ENCODE measurements around the gene WASF2.
A peak's percentile ranks its signal among the peaks of the same experiment; 100 is the strongest.

WASF2 gene

DNA sequence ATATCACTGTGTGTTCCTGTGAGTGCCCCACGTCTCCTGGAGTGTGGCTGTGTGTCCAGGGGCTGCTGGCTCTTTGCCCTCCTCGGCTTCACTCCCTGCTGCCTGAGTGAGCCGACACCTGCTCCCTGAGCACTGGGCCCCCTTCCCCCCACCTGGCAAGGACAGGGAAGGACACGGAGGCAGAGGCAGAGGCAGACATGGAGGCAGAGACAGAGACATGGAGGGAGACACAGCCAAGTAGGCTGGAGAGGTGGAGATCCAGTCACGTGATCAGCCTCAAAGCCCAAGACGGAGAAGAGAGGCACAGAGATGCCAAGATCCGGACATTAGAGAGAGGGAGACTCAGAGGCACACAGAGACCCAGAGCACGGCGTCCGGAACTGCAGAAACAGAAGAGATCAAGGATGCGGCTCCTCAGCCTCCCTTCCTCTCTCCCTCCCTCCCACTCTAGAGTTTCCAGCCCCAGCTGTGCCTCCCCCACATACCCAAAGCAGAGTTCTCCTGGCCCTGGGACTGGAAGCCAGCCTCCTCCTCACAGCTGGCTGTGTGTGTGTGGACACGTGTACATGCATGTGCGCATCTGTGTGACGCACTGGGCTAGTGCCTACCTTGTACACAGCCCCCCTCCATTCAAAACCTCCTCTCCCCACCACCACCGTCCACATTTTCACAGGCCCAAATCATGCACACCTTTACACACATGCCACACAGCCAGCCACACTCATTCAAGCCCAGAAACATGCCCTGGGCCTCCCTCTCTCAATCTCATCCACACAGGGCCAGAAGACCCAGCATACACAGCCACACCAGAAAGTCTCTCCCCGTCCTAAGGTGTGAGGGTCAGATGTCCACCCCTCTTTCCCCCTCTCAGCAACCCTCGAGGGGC is 39.1 kb upstream of the WASF2 start:
- peak; percentile 51 for FAIRE-seq

GRCh38 chr1:27527890-27528817 is 38.2 kb upstream of the WASF2 start:
- DNase-seq (ENCODE audit: insufficient read length, low spot score) = peak; percentile 72
- TF ChIP-seq SPI1 (IDR thresholded peaks at IDR 0.05; ENCODE audit: low read depth, low read length) (no peak), TAF1 (IDR thresholded peaks at IDR 0.05; ENCODE audit: low read depth, low read length) (no peak), PAX5 (IDR thresholded peaks at IDR 0.05; ENCODE audit: insufficient read depth, low read length, severe bottlenecking) (no peak), POLR2A (IDR thresholded peaks at IDR 0.05; ENCODE audit: low read depth, low read length) (no peak), POLR2AphosphoS5 (IDR thresholded peaks at IDR 0.05; ENCODE audit: low read depth, low read length) (no peak), POU2F2 (IDR thresholded peaks at IDR 0.05; ENCODE audit: low read depth, low read length) (no peak)
- FAIRE-seq = peak; percentile 88

More for the DNA sequence above, 39.1 kb upstream of the WASF2 start:
- no peak for DNase-seq (ENCODE audit: insufficient read length, low spot score)
- TF ChIP-seq POLR2AphosphoS5 (IDR thresholded peaks at IDR 0.05; ENCODE audit: low read depth, low read length) (no peak), PAX5 (IDR thresholded peaks at IDR 0.05; ENCODE audit: insufficient read depth, low read length, severe bottlenecking) (no peak), SPI1 (IDR thresholded peaks at IDR 0.05; ENCODE audit: low read depth, low read length) (no peak), TAF1 (IDR thresholded peaks at IDR 0.05; ENCODE audit: low read depth, low read length) (no peak), POLR2A (IDR thresholded peaks at IDR 0.05; ENCODE audit: low read depth, low read length) (no peak), POU2F2 (IDR thresholded peaks at IDR 0.05; ENCODE audit: low read depth, low read length) (no peak)

DNA sequence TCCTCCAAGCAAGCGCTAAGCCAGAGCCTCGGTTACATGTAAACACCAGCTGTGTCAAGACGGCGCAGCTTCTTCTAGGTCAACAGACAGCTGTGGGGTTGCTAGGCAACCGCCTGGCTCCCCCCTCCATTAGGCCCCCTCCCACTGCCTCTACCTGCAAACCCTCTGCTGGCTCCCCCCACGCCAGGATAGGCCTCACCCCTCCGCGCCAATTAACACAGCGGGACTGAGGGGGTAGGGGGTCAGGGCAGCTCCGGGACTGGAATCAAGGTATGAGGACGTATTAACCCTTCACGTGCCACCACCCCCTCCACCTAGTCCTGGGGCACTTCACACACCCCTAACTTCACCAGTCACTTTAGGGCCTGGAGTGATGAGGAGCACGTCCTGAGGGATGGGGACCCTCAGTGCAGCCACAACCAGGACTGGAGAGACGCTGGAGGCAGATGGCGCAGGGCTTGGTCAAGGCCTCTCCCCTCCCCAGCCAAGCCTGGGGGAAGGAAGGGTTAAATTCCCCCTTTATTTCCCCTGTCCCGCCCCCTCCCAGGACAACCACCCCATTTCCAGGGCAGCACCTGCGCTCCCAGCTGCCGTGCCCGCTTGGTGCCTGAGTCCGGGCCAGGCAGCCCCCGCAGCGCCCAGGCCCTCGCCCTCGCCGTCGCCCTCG is 37.4 kb upstream of the WASF2 start:
- FAIRE-seq (no peak), DNase-seq (ENCODE audit: insufficient read length, low spot score) (peak; percentile 66)
- no peak for TF ChIP-seq TAF1 (IDR thresholded peaks at IDR 0.05; ENCODE audit: low read depth, low read length)
- TF ChIP-seq SPI1 (IDR thresholded peaks at IDR 0.05; ENCODE audit: low read depth, low read length) = no peak
- TF ChIP-seq POU2F2 (IDR thresholded peaks at IDR 0.05; ENCODE audit: low read depth, low read length) = no peak
- no peak for TF ChIP-seq POLR2AphosphoS5 (IDR thresholded peaks at IDR 0.05; ENCODE audit: low read depth, low read length)
- no peak for TF ChIP-seq PAX5 (IDR thresholded peaks at IDR 0.05; ENCODE audit: insufficient read depth, low read length, severe bottlenecking)
- no peak for TF ChIP-seq POLR2A (IDR thresholded peaks at IDR 0.05; ENCODE audit: low read depth, low read length)

- no peak for DNase-seq (ENCODE audit: insufficient read length, low spot score)
- FAIRE-seq = peak; percentile 79
- no peak for TF ChIP-seq SPI1 (IDR thresholded peaks at IDR 0.05; ENCODE audit: low read depth, low read length)
- no peak for TF ChIP-seq POLR2A (IDR thresholded peaks at IDR 0.05; ENCODE audit: low read depth, low read length)
- TF ChIP-seq POU2F2 (IDR thresholded peaks at IDR 0.05; ENCODE audit: low read depth, low read length) = no peak
- no peak for TF ChIP-seq TAF1 (IDR thresholded peaks at IDR 0.05; ENCODE audit: low read depth, low read length)
- TF ChIP-seq POLR2AphosphoS5 (IDR thresholded peaks at IDR 0.05; ENCODE audit: low read depth, low read length) = no peak
- no peak for TF ChIP-seq PAX5 (IDR thresholded peaks at IDR 0.05; ENCODE audit: insufficient read depth, low read length, severe bottlenecking)
Observed at GRCh38 chr1:27526569-27527222, 36.7 kb upstream of the WASF2 start.

DNA sequence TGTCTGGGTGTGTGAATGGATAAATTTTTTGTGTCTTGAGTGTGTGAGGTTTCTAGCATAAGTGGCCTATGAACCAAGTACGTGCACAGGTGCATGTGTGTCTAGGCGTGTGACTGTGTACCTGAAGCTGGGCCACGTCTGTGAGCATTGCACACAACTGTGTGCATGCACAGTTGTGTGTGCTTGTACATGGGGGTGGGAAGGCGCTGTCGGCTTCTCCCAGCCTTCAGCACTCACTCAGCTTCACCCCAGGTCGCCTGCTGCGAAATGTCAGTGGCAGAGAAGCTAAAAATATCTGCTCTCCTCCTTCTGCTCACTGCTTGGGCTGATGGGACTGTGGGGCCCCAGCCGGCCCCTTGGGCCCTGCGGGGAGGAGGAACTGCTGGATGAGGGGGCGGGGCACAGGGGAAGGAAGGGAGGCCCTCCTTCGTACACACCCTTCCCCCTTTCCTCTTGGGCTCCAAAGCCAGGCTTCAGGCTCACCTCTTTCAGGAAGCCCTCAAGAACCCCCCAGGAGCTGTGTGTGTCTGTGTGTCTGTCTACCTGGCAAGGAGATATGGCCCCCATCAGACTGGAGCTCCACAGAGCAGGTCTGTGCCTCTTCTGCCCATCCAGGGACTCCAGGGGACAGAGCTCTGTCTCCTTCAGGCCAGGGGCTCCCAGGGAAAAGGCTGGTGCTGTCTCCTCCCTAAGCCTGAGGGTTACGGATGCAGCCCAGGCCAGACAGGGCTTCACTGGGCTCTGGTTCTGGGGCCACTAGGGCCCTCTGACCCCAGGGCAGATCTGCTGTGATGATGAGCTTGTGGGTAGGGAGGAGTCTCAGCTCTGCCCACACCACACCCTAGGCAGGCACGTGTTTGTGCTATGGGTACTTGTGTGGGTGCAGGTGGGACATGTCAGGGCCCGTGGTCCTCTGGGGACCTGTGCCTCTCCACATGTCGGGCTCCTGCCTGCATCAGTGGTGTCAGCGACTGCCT is 35.6 kb upstream of the WASF2 start:
- DNase-seq (ENCODE audit: insufficient read length, low spot score) (peak; percentile 82), FAIRE-seq (peak; percentile 93)
- TF ChIP-seq SPI1 (IDR thresholded peaks at IDR 0.05; ENCODE audit: low read depth, low read length) (peak; percentile 64), POLR2A (IDR thresholded peaks at IDR 0.05; ENCODE audit: low read depth, low read length) (no peak; the same call in 1 of the 2 replicates), POU2F2 (IDR thresholded peaks at IDR 0.05; ENCODE audit: low read depth, low read length) (0 out of 2 replicates have a peak, but pooled peaks have one; percentile 21)

- DNase-seq (ENCODE audit: insufficient read length, low spot score) (no peak), FAIRE-seq (no peak)
- no peak for TF ChIP-seq PAX5 (IDR thresholded peaks at IDR 0.05; ENCODE audit: insufficient read depth, low read length, severe bottlenecking)
- TF ChIP-seq POU2F2 (IDR thresholded peaks at IDR 0.05; ENCODE audit: low read depth, low read length) = no peak
- TF ChIP-seq POLR2A (IDR thresholded peaks at IDR 0.05; ENCODE audit: low read depth, low read length) = no peak
- no peak for TF ChIP-seq SPI1 (IDR thresholded peaks at IDR 0.05; ENCODE audit: low read depth, low read length)
- no peak for TF ChIP-seq POLR2AphosphoS5 (IDR thresholded peaks at IDR 0.05; ENCODE audit: low read depth, low read length)
- no peak for TF ChIP-seq TAF1 (IDR thresholded peaks at IDR 0.05; ENCODE audit: low read depth, low read length)
Observed at GRCh38 chr1:27523337-27524020, 33.5 kb upstream of the WASF2 start.

All from GM12891 (cell line).